Measurements from ENCODE around the gene GARS1. TPM values are rescaled to one million over a fixed set of nuclear protein-coding genes. Genes with fewer than 3 reads are reported as not detected.
A peak's percentile ranks its signal among the peaks of the same experiment; 100 is the strongest.
"Not testable (repeated sequence)": the region's sequence is repeated elsewhere in the genome, so short reads cannot be mapped to it uniquely, and the experiment has no call there.

GARS1 gene
- polyA plus RNA-seq, 3 donors from 2014 or later, result 33.1 to 85.6 (median 75.2) TPM

DNA sequence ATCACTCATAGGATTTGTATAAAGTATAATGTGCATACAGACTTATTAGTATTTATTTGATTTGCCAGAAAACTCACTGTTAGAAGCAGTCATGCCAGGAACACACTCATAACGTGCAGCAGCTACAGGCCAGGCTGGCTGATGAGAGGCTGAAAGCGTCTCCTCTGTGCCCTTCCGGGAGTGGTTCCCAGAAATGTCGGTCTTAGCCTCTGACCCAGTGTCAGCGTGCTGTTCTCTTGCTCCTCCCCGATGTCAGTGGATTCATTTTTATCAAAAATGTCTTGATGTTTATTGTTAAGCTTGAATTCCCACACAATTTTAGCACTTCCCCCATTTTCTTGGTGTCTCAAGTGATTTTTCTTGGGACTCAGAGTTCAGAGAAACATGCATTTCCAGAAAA is 33.3 kb upstream of the GARS1 start:
- H3K27me3 Mint-ChIP-seq (ENCODE audit: low read depth in 3 of 3), result no peaks in the 10 kb centered on the region
- no peak for DNase-seq
- peak overlapping the region in 1 of 6 donors; percentile 23 for H3K27ac Mint-ChIP-seq
- H3K4me1 Mint-ChIP-seq, result no peaks in the 10 kb centered on the region
- no peaks in the 10 kb centered on the region for H3K9me3 Mint-ChIP-seq
- H3K36me3 Mint-ChIP-seq, result peaks cover 13 to 26% (median 18%) of the 10 kb centered on the region in 3 donors
- no peak overlapping the region for H3K4me3 Mint-ChIP-seq

DNA sequence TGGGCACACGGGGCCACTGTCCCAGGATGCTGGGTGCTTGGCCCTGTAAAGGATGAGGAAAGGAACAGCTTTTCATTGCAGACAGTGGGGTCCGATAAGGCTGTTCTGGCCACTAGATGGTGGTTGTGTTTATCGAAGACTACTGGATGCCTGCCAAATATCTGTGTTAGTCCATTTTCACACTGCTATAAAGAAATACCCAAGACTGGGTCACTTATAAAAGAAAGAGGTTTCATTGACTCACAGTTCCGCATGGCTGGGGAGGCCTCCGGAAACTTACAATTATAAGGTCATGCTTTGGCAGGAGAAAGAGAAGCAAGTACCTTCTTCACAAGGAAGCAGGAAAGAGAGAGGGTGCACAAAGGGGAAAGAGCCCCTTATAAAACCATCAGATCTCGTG is 32.2 kb upstream of the GARS1 start:
- DNase-seq, result no peak
- Mint-ChIP-seq H3K9me3 (no peaks in the 10 kb centered on the region), H3K27ac (no peak overlapping the region), H3K36me3 (peaks cover 13 to 31% (median 18%) of the 10 kb centered on the region in 3 donors), H3K4me3 (no peak overlapping the region), H3K27me3 (ENCODE audit: low read depth in 3 of 3) (no peaks in the 10 kb centered on the region), H3K4me1 (no peaks in the 10 kb centered on the region)

DNA sequence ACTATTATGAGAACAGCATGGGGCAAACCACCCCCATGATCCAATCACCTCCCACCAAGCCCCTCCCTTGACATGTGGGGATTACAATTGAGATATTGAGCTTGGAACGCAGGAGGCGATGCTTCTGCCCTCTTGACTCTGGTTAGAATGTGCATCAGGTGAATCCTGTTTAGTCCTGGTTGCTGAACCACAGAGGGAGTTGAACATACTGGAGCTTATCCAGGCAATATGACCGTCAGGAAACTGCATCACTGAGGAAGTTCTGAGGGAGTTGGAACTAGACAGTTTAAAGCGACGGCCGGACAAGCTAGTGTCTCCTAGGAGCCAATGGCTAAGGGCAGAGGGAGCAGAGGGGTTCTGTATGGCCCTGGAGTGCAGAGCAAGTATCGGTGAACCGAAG is 31.8 kb upstream of the GARS1 start:
- Mint-ChIP-seq H3K36me3 (peaks cover 13 to 36% (median 22%) of the 10 kb centered on the region in 3 donors), H3K27me3 (ENCODE audit: low read depth in 3 of 3) (no peaks in the 10 kb centered on the region), H3K27ac (peak overlapping the region in 1 of 6 donors; percentile 8), H3K4me3 (no peak overlapping the region), H3K4me1 (no peaks in the 10 kb centered on the region), H3K9me3 (no peaks in the 10 kb centered on the region)
- DNase-seq, result no peak

DNA sequence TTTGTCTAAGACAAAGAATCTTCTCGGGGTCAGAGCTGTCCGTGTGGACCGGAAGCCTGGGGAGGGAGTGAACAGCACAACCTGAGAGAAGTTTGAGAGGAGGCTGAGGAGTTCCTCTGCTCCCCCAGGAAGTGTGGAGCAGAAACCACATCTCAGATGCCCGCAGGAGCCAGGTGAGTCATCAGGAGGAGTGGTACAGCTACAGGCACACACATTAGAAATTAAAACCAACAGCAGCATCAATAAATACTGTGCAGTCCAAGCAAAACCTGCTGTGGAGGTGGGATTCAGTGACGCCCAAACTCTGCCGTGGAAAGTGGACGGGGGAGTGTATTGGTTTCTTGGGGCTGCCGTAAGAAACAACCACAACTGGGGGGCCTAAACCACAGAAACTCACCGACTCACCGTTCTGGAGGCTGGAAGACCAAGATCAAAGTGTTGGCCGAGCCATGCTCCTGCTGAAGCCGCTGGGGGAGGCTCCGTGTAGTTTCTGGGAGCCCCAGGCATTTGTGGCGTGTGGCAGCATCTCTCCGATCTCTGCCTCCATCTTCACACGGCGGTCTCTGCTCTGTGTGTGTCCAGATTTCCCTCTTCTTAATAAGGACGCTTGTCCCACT is 31.2 kb upstream of the GARS1 start:
- peaks cover 18 to 40% (median 26%) of the 10 kb centered on the region in 3 donors for H3K36me3 Mint-ChIP-seq

DNA sequence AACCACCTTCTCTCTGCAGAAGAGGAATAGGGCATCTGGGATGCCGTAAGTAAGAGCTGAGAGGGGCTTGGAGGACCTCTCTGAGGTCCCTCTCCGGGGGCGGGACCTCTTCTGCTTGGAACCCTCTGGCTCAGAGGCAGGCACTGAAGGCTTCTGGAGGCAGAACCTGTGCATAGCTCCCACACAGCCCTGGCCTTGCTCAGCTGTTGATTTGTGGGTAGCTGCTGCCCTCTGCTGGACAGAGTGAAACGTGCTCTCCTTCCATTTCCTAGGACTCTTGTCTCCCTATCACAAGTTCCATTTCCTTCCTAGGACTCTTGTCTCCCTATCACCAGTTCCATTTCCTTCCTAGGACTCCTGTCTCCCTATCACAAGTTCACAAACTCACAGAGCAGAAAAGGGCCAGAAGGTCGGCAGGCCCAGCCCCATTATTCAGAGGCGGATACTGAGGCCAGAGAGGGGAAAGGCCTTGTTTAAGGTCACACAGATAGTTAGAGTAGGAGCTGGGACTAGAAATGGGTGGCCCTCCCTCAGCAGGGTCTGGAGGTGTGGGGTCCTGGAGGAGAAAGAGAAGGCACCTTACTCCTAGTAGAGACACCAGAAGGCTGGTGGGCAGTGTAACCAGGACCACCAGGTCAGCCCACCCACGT is 30.3 kb upstream of the GARS1 start:
- Mint-ChIP-seq H3K9me3 (no peaks in the 10 kb centered on the region), H3K4me1 (no peaks in the 10 kb centered on the region), H3K36me3 (peaks cover 21 to 40% (median 30%) of the 10 kb centered on the region in 3 donors), H3K27me3 (ENCODE audit: low read depth in 3 of 3) (no peaks in the 10 kb centered on the region), H3K27ac (peak overlapping the region in 2 of 6 donors; percentile 4 to 80), H3K4me3 (no peak overlapping the region)
- peak; percentile 56 to 71 (median 62) for DNase-seq

More for the DNA sequence above, 31.2 kb upstream of the GARS1 start:
- DNase-seq, result no peak
- H3K27me3 Mint-ChIP-seq (ENCODE audit: low read depth in 3 of 3), result no peaks in the 10 kb centered on the region
- no peaks in the 10 kb centered on the region for H3K4me1 Mint-ChIP-seq
- H3K4me3 Mint-ChIP-seq, result no peak overlapping the region
- H3K27ac Mint-ChIP-seq, result no peak overlapping the region
- H3K9me3 Mint-ChIP-seq, result no peaks in the 10 kb centered on the region

DNA sequence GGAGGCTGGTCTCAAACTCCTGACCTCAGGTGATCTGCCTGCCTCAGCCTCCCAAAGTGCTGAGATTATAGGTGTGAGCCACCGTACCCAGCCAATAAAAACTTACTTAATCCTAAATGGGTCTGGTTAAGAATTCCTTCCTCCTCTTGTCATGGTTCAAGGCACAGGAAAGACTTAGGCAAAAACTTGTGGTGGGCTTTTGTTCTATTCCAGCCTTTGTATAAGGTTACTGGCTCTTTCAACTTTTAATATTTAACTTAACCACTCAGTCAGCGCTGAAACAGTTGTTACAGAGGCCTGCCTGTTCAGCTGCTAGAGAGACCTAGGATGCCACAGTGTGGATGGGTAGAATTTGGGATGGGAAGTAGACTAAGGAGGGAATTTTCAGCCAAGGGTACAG is 28.1 kb upstream of the GARS1 start:
- Mint-ChIP-seq H3K4me1 (no peaks in the 10 kb centered on the region), H3K4me3 (no peak overlapping the region), H3K27me3 (ENCODE audit: low read depth in 3 of 3) (no peaks in the 10 kb centered on the region), H3K27ac (no peak overlapping the region), H3K36me3 (peaks cover 31 to 46% (median 33%) of the 10 kb centered on the region in 3 donors), H3K9me3 (peaks cover 0 to 7% (median 0%) of the 10 kb centered on the region in 6 donors)
- no peak for DNase-seq

DNA sequence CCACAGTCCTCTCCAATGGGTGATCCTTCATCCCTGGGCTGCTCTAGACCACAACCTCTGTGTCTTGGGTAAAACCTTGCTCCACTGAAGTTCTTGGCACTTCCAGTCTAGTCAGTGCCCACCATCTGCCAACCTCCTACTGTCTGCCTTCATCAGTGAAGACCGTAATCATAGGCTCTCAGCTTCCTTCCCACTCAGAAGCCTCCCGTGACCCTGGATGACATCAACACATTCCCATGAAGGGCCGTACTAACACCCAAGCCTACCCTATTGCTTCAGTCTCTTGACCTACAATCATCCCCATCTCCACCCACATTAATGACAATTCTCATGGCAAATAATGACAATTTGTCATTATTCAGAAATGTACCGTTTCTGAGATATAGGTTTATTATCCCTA is 27.6 kb upstream of the GARS1 start:
- Mint-ChIP-seq H3K4me3 (no peak overlapping the region), H3K36me3 (peaks cover 28 to 42% (median 32%) of the 10 kb centered on the region in 3 donors), H3K9me3 (peaks cover 0 to 7% (median 0%) of the 10 kb centered on the region in 6 donors), H3K4me1 (no peaks in the 10 kb centered on the region), H3K27me3 (ENCODE audit: low read depth in 3 of 3) (no peaks in the 10 kb centered on the region), H3K27ac (peak overlapping the region in 1 of 6 donors; percentile 24)
- DNase-seq, result no peak

DNA sequence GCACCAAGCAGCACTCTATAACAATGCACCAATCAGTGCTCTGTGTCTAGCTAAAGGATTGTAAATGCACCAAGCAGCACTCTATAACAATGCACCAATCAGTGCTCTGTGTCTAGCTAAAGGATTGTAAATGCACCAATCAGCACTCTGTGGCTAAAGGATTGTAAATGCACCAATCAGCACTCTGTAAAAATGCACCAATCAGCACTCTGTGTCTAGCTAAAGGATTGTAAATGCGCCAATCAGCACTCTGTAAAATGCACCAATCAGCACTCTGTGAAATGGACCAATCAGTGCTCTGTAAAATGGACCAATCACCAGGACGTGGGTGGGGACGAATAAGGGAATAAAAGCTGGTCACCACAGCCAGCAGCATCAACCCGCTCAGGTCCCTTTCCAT is 24.4 kb upstream of the GARS1 start:
- not testable (repeated sequence) for H3K4me1 Mint-ChIP-seq; DNase-seq; H3K27me3 Mint-ChIP-seq (ENCODE audit: low read depth in 3 of 3); H3K27ac Mint-ChIP-seq; H3K4me3 Mint-ChIP-seq; H3K9me3 Mint-ChIP-seq
- peaks cover 26 to 35% (median 29%) of the 10 kb centered on the region in 3 donors for H3K36me3 Mint-ChIP-seq

DNA sequence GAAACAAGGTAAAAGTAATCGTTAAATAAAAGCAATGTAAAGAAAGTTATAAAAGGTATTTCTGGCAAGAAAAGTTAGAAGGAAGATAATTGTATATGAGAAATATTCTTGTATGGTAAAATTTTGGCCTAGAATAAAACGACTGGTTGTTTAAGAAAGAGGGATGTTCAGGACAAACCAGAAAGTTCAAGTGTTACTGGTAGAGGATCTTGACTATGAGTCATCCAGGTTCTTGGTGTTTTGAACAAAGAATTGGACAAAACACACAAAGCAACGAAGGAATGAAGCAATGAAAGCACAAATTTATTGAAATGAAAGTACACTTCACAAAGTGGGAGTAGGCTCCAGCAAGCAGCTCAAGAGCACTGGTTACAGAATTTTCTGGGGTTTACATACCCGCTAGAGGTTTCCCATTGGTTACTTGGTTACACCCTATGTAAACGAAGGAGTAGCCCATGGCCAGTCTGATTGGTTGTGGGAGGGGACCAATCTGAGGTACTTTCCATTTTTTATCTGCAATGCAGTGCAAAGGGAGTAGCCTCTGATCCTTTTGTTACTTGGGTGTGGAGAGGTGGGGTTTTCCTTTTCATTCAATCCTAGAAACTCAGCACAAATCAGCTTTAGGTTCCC is 22.4 kb upstream of the GARS1 start:
- Mint-ChIP-seq H3K4me3 (no peak overlapping the region), H3K4me1 (no peaks in the 10 kb centered on the region), H3K27ac (peak overlapping the region in 1 of 6 donors; percentile 42), H3K36me3 (peaks cover 30 to 44% (median 40%) of the 10 kb centered on the region in 3 donors), H3K27me3 (ENCODE audit: low read depth in 3 of 3) (no peaks in the 10 kb centered on the region), H3K9me3 (peaks cover 0 to 7% (median 0%) of the 10 kb centered on the region in 6 donors)
- DNase-seq, result no peak

DNA sequence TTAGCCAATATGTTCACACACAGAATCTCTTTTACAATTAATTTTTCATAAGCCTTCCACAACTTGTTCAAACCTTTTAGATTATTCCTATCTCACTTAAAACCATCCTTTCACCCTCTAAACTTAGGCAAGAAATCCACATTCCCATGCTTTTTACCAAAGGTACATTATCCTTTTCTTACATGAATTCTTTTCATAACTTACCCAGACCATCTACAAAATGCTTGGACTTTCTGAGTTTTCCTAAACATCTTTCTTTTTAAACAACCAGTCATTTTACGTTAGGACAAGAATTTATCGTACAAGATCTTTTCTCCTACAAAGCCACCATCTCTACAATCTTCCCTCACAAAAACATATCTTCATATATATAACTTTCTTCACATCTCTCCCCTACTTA is 18.8 kb upstream of the GARS1 start:
- Mint-ChIP-seq H3K27ac (no peak overlapping the region), H3K27me3 (ENCODE audit: low read depth in 3 of 3) (no peaks in the 10 kb centered on the region)

DNA sequence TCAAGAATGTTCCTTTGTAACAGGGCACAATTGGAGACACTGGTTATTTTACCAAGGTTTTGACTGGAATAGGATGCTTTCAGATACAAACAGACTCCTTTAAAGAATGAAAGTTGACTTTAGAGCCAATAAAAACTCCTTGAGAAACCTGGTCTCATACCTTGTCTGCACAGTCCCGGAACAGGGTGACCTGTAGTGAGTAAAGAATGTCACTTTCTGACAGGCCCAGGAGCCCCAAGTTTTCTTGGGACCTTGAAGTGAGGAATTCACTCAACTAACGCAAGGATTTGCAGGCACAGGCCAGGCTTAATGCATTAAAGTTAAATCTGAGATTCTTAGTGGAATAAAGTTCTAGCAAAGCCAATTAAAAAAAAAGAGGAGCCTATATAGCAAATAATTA is 11.5 kb upstream of the GARS1 start:
- no peaks in the 10 kb centered on the region for H3K27me3 Mint-ChIP-seq (ENCODE audit: low read depth in 3 of 3)
- H3K4me3 Mint-ChIP-seq, result no peak overlapping the region
- no peaks in the 10 kb centered on the region for H3K4me1 Mint-ChIP-seq
- peaks cover 31 to 50% (median 43%) of the 10 kb centered on the region in 3 donors for H3K36me3 Mint-ChIP-seq
- peaks cover 0 to 2% (median 0%) of the 10 kb centered on the region in 6 donors for H3K9me3 Mint-ChIP-seq
- no peak for DNase-seq
- H3K27ac Mint-ChIP-seq, result no peak overlapping the region

More for the DNA sequence above, 18.8 kb upstream of the GARS1 start:
- peaks cover 0 to 4% (median 0%) of the 10 kb centered on the region in 6 donors for H3K9me3 Mint-ChIP-seq
- peaks cover 37 to 56% (median 49%) of the 10 kb centered on the region in 3 donors for H3K36me3 Mint-ChIP-seq
- H3K4me1 Mint-ChIP-seq, result no peaks in the 10 kb centered on the region
- no peak overlapping the region for H3K4me3 Mint-ChIP-seq
- DNase-seq, result no peak

DNA sequence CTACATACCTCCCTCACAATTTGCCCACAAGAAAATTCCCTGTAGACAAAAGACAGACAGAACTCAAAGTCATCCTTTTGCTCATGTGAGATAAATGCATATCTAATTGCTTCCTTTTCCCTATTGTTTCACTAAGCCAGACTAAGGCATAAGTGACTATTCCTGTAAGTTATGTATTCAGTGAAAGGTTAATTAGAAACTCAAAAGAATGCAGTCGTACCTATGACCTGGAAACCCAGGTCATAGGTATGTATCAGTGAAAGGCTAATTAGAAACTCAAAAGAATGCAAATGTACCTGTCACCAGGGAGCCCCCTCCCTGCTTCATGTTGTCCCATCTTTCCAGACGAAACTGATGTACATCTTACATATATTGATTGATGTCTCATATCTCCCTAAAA is 10.3 kb upstream of the GARS1 start:
- DNase-seq, result no peak
- H3K27me3 Mint-ChIP-seq (ENCODE audit: low read depth in 3 of 3), result no peaks in the 10 kb centered on the region
- peaks cover 0 to 7% of the 10 kb centered on the region in 2 donors for H3K4me1 Mint-ChIP-seq
- H3K9me3 Mint-ChIP-seq, result no peaks in the 10 kb centered on the region
- no peak overlapping the region for H3K27ac Mint-ChIP-seq
- no peak overlapping the region for H3K4me3 Mint-ChIP-seq
- H3K36me3 Mint-ChIP-seq, result peaks cover 26 to 43% (median 33%) of the 10 kb centered on the region in 3 donors

DNA sequence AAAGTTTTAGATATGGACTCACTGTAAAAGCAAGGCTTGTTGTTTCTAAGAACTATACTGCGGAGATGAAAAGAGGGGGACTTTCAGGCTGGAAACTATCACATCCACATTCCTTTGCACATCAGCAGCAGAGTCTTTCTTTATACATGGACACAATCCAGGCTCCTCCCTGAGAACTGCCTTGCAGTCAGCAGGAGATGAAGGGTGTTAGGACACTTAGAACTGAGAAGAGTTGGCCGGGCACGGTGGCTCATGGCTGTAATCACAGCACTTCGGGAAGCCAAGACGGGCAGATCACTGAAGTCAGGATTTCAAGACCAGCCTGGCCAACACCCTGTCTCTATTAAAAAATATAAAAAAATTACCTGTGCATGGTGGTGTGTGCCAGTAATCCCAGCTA is 9.7 kb upstream of the GARS1 start:
- H3K36me3 Mint-ChIP-seq, result peaks cover 26 to 44% (median 32%) of the 10 kb centered on the region in 3 donors
- no peak for DNase-seq
- H3K27me3 Mint-ChIP-seq (ENCODE audit: low read depth in 3 of 3), result no peaks in the 10 kb centered on the region
- H3K9me3 Mint-ChIP-seq, result no peaks in the 10 kb centered on the region
- H3K4me1 Mint-ChIP-seq, result peaks cover 0 to 13% of the 10 kb centered on the region in 2 donors
- no peak overlapping the region for H3K27ac Mint-ChIP-seq
- no peak overlapping the region for H3K4me3 Mint-ChIP-seq

DNA sequence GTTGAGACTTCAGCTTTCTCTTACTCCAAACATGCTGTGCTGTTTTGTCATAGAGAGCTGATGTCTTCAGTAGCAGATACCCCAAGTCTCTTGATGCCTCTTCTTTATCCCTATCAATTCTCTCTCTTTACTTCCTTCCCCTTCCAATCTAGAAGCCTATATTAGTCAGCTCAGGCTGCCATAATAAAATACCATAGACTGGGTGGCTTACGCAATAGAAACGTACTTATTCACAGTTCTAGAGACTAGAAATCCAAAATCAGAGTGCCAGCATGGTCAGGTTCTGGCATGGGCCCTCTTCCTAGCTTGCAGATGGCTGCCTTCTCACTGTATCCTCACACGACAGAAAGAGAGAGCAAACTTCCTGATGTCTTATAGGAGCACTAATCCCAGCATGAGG is 9.0 kb upstream of the GARS1 start:
- Mint-ChIP-seq H3K4me1 (peaks cover 0 to 14% of the 10 kb centered on the region in 2 donors), H3K27ac (no peak overlapping the region), H3K27me3 (ENCODE audit: low read depth in 3 of 3) (no peaks in the 10 kb centered on the region), H3K9me3 (no peaks in the 10 kb centered on the region), H3K36me3 (peaks cover 20 to 39% (median 25%) of the 10 kb centered on the region in 3 donors), H3K4me3 (no peak overlapping the region)
- no peak for DNase-seq

Measured in immature natural killer cell (primary cell).